Dendritic cell treated with granulocyte-macrophage colony-stimulating factor and Interleukin-4, amounts not matched to agents 40 ng/mL and 50 ng/mL, for 4 days (primary cell): ENCODE data around the gene MYO18B.

Experiments
- H3K27ac Mint-ChIP-seq: one replicate; pipeline ENCODE4 v1.8.0; 2022; ENCODE audit warnings: mild to moderate bottlenecking, mixed read lengths
- H3K27me3 Mint-ChIP-seq: one replicate; pipeline ENCODE4 v1.8.0; 2022; ENCODE audit warnings: mild to moderate bottlenecking, mixed read lengths
- H3K36me3 Mint-ChIP-seq: one replicate; pipeline ENCODE4 v1.8.0; 2022; ENCODE audit warnings: low read depth, mixed read lengths
- H3K4me1 Mint-ChIP-seq: one replicate; pipeline ENCODE4 v1.8.0; 2022; ENCODE audit warnings: low read depth, mixed read lengths
- H3K4me3 Mint-ChIP-seq: one replicate; pipeline ENCODE4 v1.8.0; 2022; ENCODE audit warnings: mild to moderate bottlenecking, moderate library complexity, mixed read lengths
- H3K9me3 Mint-ChIP-seq: one replicate; pipeline ENCODE4 v1.8.0; 2022; ENCODE audit warnings: mixed read lengths
- intact Hi-C: fragments of 100-400 bp; cut with micrococcal nuclease; formaldehyde crosslinking; loops from one replicate; pipeline ENCODE4 v1.15.0; 2022

MYO18B gene

DNA sequence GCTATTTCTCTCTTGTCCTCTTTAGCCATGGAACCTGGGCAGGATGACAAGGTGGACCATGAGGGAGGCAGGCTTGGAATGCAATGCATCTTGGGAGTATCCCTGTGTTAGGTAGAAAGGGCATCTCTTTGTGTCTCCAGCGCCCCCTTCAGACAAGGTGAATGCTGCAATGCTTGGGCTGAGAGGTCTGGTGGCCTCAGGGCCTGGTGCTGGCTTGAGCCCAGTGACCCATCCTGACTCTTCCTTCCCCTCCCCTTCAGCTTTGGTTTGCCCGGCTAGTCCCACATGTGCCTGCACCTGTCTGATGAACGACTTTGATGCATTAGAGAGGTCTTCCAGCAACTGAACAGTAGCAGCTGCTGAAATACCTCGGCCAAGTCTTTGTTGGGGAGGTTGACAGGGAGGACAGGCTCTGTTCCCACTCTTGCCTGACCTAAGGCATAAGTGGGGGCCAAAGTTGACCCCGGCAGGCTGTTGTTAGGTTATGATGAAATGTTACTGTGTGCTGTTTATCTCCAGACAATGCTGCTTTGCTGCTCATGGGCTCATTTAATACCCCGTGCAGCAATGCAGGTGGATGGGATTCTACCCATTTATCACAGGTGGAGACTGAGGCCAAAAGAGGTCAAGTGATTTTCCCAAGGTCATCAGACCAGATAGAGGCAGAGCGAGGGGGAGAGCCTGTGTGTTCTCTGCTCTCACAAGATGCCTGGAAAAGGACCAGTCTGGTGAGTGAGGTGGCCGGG is 22.5 kb downstream of the MYO18B start:
- H3K4me3 Mint-ChIP-seq, result no peak overlapping the region
- H3K4me1 Mint-ChIP-seq, result peaks cover 15% of the 10 kb centered on the region
- intact Hi-C loops, result no loop called here
- H3K27ac Mint-ChIP-seq, result no peak overlapping the region
- H3K36me3 Mint-ChIP-seq, result peaks cover 6% of the 10 kb centered on the region
- H3K9me3 Mint-ChIP-seq, result peaks cover 19% of the 10 kb centered on the region
- peaks cover 25% of the 10 kb centered on the region for H3K27me3 Mint-ChIP-seq

DNA sequence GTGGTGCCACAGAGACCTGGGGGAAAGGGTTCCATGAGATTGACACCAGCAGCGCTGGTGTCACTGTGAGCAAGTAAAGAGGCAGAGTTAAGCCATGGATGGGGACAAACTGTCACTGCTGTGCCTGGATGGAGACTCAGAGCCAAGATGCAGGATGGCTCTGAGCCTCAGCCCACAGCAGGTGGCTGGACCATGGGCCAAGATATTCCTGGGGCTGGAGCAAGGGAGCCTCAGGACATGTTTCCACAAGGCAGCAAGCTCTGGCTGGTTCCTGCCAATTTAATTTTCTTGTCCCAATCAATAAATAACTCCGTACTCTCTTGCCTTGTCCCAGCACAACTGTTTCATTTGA is 23.0 kb downstream of the MYO18B start:
- H3K4me3 Mint-ChIP-seq, result no peak overlapping the region
- peaks cover 13% of the 10 kb centered on the region for H3K4me1 Mint-ChIP-seq
- H3K36me3 Mint-ChIP-seq, result peaks cover 6% of the 10 kb centered on the region
- intact Hi-C loops, result no loop called here
- H3K9me3 Mint-ChIP-seq, result peaks cover 19% of the 10 kb centered on the region
- no peak overlapping the region for H3K27ac Mint-ChIP-seq
- H3K27me3 Mint-ChIP-seq, result peaks cover 27% of the 10 kb centered on the region

DNA sequence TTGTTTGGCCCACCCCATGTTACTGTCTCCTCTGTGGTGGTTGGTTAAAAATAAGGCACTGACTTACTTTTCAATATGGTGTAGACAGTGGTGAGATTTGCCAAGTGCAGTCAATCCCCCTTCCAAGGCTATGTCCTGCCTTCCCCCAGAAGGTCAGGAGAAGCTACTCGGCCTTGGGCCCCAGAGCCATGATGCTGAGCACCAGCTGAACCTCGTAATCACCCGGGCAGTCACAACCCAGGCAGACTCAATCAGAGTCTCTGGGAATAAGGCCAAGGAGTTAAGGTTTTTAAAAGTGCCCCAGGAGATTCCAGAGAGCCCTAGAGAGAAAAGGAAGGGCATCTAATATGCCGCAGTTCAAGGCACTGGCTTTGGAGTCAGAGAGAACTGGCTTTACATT is 23.8 kb downstream of the MYO18B start:
- intact Hi-C loops, result no loop called here
- H3K4me3 Mint-ChIP-seq, result no peak overlapping the region
- peaks cover 27% of the 10 kb centered on the region for H3K27me3 Mint-ChIP-seq
- H3K27ac Mint-ChIP-seq, result no peak overlapping the region
- peaks cover 6% of the 10 kb centered on the region for H3K36me3 Mint-ChIP-seq
- H3K4me1 Mint-ChIP-seq, result peaks cover 10% of the 10 kb centered on the region
- peaks cover 19% of the 10 kb centered on the region for H3K9me3 Mint-ChIP-seq

DNA sequence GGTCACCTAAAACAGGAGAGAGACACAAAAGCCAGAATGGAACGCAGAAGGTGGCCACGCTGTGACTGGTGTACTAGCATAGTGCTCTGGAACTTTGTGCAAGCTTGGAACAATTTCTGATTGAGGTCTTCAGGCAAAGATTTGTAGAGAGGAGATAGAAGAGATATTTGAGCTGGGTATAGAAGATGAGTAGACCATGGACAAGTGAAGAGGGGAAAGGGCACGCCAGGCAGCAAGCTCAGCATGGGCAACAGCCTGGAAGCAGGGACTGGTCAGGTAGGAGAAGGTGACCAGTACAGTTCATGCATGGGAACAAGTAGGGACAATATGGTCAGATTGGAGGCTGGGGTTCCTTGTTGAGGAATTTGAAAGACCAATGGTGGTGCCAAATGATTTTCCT is 24.4 kb downstream of the MYO18B start:
- Mint-ChIP-seq H3K36me3 (peaks cover 6% of the 10 kb centered on the region), H3K4me3 (no peak overlapping the region), H3K4me1 (peaks cover 6% of the 10 kb centered on the region), H3K27ac (no peak overlapping the region), H3K27me3 (peaks cover 27% of the 10 kb centered on the region), H3K9me3 (peaks cover 19% of the 10 kb centered on the region)
- intact Hi-C loops, result no loop called here

DNA sequence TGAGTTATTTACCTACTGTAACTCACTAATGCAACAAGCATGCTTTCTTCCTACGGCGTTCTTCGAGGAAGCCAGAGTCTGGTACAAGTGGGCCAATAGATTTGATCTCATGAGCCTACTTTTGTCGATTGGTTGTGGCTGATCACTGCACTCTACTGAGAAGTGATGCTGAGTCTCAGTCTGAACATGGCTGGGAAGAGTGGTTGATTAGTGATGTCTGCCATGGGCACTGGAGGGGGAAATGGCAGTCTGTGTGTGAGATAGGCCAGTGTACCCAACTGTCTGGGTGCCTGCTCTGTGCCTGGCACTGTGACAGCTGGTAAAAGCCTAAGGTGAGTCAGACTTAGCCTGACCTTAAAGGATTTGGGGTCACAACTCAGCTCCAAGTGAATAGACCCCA is 28.3 kb downstream of the MYO18B start:
- Mint-ChIP-seq H3K27ac (no peak overlapping the region), H3K27me3 (peaks cover 25% of the 10 kb centered on the region), H3K4me3 (no peak overlapping the region), H3K4me1 (peaks cover 5% of the 10 kb centered on the region), H3K9me3 (peaks cover 19% of the 10 kb centered on the region), H3K36me3 (peaks cover 6% of the 10 kb centered on the region)
- intact Hi-C loops, result loop anchor here (5.0 to 10.0 kb wide), 2 partner anchors 226 to 323 kb away; no protein-coding TSS in a partner anchor

DNA sequence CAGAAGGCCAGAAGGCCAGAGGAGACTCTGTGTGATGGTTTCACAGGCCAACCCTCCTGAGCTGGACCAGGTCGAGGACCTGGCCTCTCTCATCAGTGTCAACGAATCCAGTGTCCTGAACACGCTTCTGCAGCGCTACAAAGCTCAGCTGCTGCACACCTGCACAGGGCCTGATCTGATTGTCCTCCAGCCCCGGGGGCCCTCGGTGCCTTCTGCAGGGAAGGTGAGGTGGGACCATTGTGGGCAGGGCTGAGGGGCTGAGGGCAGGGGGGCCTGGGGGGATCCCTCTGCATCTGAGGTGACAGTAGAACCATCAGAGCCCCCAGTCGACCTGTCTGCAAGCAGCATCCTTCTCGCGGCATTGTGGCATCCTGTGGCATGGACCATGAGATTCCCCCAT is 30.3 kb downstream of the MYO18B start:
- no peak overlapping the region for H3K4me3 Mint-ChIP-seq
- H3K36me3 Mint-ChIP-seq, result no peaks in the 10 kb centered on the region
- H3K9me3 Mint-ChIP-seq, result peaks cover under 1% of the 10 kb centered on the region
- H3K27me3 Mint-ChIP-seq, result peaks cover 28% of the 10 kb centered on the region
- peaks cover 5% of the 10 kb centered on the region for H3K4me1 Mint-ChIP-seq
- intact Hi-C loops, result loop anchor here (5.0 to 10.0 kb wide), 2 partner anchors 227 to 325 kb away; no protein-coding TSS in a partner anchor
- H3K27ac Mint-ChIP-seq, result no peak overlapping the region

DNA sequence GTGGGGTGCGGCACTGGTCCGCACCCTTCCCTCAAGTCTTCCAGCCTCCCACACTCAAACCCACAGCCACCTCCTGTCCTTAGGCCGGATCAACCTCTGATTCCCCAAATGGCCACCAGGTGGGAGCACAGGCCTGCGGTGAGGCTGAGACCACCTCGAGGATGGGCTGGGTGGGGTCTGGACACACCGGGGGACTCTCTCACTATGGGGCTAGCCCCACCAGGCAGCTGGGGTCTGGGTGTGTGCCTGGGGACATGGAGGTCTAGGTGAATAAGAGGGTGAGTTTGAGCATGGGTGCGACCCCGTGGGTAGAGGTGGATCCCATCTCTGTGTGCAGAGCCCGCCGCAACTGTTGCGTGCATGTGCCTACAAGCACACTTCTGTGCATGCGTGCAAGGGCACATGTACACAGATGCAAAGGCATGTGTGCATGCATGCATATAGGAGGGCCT is 32.6 kb downstream of the MYO18B start:
- Mint-ChIP-seq H3K36me3 (no peaks in the 10 kb centered on the region), H3K4me1 (peaks cover 11% of the 10 kb centered on the region), H3K4me3 (no peak overlapping the region), H3K9me3 (no peaks in the 10 kb centered on the region), H3K27ac (no peak overlapping the region), H3K27me3 (peaks cover 25% of the 10 kb centered on the region)
- intact Hi-C loops, result loop anchor here (2.0 to 10.0 kb wide), 4 partner anchors 230 to 572 kb away; no protein-coding TSS in a partner anchor

DNA sequence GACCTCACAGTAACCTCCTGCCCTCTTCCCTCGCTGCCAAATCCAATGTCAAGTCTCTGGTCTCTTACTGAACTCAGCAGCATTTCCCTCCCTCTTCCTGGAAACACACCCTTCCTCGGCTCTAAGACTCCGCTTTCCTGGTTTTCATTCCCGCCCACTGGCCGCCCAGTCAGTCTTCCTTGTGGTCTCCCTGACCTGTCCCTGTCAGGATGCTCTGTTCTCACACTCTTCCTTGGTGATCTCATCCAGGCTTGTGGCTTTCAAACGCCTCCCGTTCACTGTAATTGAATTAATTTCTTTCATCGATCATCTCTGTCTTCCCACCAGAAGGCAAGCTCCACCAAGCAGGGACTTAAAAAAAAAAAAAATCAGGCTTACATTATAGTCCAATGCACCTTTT is 33.5 kb downstream of the MYO18B start:
- no peak overlapping the region for H3K27ac Mint-ChIP-seq
- H3K36me3 Mint-ChIP-seq, result no peaks in the 10 kb centered on the region
- H3K4me3 Mint-ChIP-seq, result no peak overlapping the region
- H3K9me3 Mint-ChIP-seq, result no peaks in the 10 kb centered on the region
- H3K27me3 Mint-ChIP-seq, result peaks cover 26% of the 10 kb centered on the region
- intact Hi-C loops, result loop anchor here (2.0 to 10.0 kb wide), 3 partner anchors 231 to 573 kb away; no protein-coding TSS in a partner anchor
- peaks cover 11% of the 10 kb centered on the region for H3K4me1 Mint-ChIP-seq

DNA sequence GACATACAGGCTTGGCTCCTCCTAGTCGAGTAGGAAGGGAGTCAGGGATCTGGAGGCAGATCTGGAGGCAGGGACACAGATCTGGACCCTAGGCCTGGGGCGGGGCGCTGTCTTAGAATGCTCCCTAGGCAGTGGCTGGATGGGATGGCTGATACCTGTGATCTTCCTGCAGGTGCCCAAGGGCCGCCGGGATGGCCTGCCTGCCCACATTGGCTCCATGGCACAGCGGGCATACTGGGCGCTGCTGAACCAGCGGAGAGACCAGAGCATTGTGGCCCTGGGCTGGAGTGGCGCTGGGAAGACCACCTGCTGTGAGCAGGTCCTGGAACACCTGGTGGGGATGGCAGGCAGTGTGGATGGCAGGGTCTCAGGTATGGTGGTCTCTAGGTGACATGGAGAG is 35.4 kb downstream of the MYO18B start:
- Mint-ChIP-seq H3K36me3 (no peaks in the 10 kb centered on the region), H3K9me3 (no peaks in the 10 kb centered on the region), H3K4me3 (no peak overlapping the region), H3K27me3 (peaks cover 36% of the 10 kb centered on the region), H3K27ac (no peak overlapping the region), H3K4me1 (peaks cover 11% of the 10 kb centered on the region)
- intact Hi-C loops, result loop anchor here (5.0 to 10.0 kb wide), 2 partner anchors 233 to 575 kb away; no protein-coding TSS in a partner anchor

DNA sequence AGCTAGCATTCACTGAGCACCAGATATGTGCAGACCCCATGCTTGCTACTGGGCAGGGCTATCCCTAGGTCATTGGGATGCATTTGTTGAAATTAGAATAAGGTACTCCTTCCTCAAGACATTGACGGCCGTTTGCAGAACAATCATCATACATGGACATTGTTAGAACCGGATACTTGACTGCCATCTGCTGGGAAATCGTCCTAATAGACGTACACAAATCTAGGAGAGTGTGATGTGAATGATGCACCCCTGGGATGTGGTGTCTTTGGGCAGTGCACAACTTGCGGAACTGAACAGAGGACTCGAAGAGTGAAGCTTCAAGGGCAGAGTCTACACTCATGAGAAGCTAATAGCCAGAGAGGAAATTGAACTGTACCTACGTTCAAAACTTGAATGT is 35.9 kb downstream of the MYO18B start:
- intact Hi-C loops, result loop anchor here (5.0 to 10.0 kb wide), 2 partner anchors 233 to 576 kb away; no protein-coding TSS in a partner anchor
- H3K4me1 Mint-ChIP-seq, result peaks cover 8% of the 10 kb centered on the region
- peaks cover 39% of the 10 kb centered on the region for H3K27me3 Mint-ChIP-seq
- no peaks in the 10 kb centered on the region for H3K36me3 Mint-ChIP-seq
- H3K27ac Mint-ChIP-seq, result no peak overlapping the region
- H3K9me3 Mint-ChIP-seq, result no peaks in the 10 kb centered on the region
- no peak overlapping the region for H3K4me3 Mint-ChIP-seq

DNA sequence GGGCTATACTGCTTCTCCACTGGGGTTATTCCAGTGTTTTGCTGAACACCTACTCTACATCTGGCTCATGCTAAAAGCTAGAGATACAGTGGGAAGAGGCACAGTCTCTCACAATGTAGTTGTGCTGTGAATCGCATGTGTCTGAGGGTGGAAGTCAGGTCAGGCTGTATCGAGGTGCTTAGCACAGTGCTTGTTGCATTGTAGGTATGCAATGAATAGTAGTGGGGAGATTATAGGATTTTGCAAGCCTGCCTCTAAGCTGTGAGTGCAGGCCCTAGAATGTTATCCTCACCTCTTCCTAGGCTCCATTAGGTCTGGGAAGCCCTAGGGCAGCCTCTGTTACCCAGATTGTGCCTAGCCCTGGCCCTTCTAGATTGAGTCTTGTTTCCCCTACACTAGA is 37.4 kb downstream of the MYO18B start:
- H3K9me3 Mint-ChIP-seq, result no peaks in the 10 kb centered on the region
- peaks cover 36% of the 10 kb centered on the region for H3K27me3 Mint-ChIP-seq
- H3K4me1 Mint-ChIP-seq, result peaks cover 6% of the 10 kb centered on the region
- H3K36me3 Mint-ChIP-seq, result no peaks in the 10 kb centered on the region
- H3K27ac Mint-ChIP-seq, result no peak overlapping the region
- no peak overlapping the region for H3K4me3 Mint-ChIP-seq
- intact Hi-C loops, result loop anchor here (5.0 to 10.0 kb wide), 2 partner anchors 235 to 577 kb away; no protein-coding TSS in a partner anchor

DNA sequence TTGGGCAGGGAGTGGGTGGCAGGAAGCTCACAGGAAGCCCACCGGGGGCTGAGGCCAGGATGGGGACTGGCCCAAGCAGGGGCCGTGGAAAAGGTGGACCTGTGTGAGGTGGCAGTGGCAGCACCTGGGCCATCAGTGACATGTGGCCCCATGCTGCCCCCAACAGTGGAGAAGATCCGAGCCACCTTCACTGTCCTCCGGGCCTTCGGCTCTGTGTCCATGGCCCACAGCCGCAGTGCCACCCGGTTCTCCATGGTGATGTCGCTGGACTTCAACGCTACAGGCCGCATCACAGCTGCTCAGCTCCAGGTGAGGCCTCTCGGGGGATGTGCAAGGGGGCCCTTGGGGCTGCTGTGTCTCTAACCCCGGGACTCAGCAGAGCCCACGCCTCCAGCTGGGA is 37.9 kb downstream of the MYO18B start:
- Mint-ChIP-seq H3K27ac (no peak overlapping the region), H3K36me3 (no peaks in the 10 kb centered on the region), H3K4me3 (no peak overlapping the region), H3K9me3 (no peaks in the 10 kb centered on the region), H3K27me3 (peaks cover 36% of the 10 kb centered on the region), H3K4me1 (peaks cover 6% of the 10 kb centered on the region)
- intact Hi-C loops, result loop anchor here (5.0 to 10.0 kb wide), 2 partner anchors 235 to 578 kb away; no protein-coding TSS in a partner anchor

DNA sequence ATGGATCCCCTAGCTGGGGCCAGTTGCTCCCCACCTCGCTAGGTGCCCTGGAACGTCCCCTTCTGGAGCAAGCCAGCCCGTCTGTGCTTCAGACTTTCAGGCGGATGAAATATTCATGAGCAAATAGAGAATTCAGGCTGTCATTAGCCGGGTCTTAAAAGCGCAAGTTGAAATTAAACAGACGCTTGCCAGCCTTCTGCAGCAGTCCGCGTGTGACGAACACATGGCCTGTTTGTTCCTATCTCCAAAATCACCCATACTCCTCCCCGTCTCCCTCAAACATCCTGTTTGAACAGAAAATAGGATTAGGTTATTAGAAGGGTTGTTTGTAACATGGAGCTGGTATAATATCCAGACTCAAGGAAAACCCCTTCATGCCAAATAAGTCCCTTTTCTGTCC is 38.7 kb downstream of the MYO18B start:
- Mint-ChIP-seq H3K27ac (no peak overlapping the region), H3K36me3 (no peaks in the 10 kb centered on the region), H3K9me3 (no peaks in the 10 kb centered on the region), H3K4me3 (no peak overlapping the region), H3K27me3 (peaks cover 36% of the 10 kb centered on the region), H3K4me1 (peaks cover 6% of the 10 kb centered on the region)
- intact Hi-C loops, result no loop called here

DNA sequence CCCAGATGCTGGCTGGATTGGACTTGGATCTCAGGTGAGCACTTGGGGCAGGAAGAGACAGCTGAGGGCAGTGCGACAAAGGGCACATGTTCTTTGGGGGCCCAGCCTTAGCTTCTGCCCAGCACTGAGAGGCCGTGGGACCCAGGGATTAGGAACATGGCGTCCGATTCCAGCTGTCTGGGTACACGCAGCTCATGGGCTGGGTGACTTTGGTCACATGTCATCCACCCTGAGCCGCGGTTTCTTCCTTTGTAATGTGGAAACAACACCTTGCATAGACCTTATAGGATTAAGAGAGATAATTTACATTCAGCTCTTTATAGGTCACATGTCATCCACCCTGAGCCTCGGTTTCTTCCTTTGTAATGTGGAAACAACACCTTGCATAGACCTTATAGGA is 39.8 kb downstream of the MYO18B start:
- Mint-ChIP-seq H3K27ac (no peak overlapping the region), H3K4me1 (peaks cover 6% of the 10 kb centered on the region), H3K9me3 (no peaks in the 10 kb centered on the region), H3K36me3 (no peaks in the 10 kb centered on the region), H3K27me3 (peaks cover 32% of the 10 kb centered on the region), H3K4me3 (no peak overlapping the region)
- intact Hi-C loops, result no loop called here
